Panc1 (cell line): ENCODE results near the gene TMEM150B. TPM values are rescaled to one million over a fixed set of nuclear protein-coding genes. Genes with fewer than 3 reads are reported as not detected.

Source experiments
- ATAC-seq: fragments of 200-7000 bp; cut with Tn5 transposase; 2 replicates; pipeline ENCODE4 v1.9.1; 2020; ENCODE audit warnings: mild to moderate bottlenecking, moderate library complexity
- BruUV-seq: library from RNA; stranded (reverse); fragments of 400-500 nt; replicated peaks from 2 replicates; lab custom pipeline; 2021; lab: Mats Ljungman, UMichigan
- CTCF ChIA-PET: fragments of 300-600 bp; sonication (Branson Sonifier 250); formaldehyde crosslinking; loops from one replicate; lab custom pipeline; 2022; ENCODE audit warnings: antibody characterized with exemption; lab: Charles Lee
- POLR2A ChIA-PET: fragments of 300-600 bp; sonication (Branson Sonifier 250); formaldehyde crosslinking; loops from one replicate; lab custom pipeline; 2022; ENCODE audit warnings: antibody characterized with exemption; lab: Charles Lee
- DNase-seq: peaks from one replicate; pipeline ENCODE4 v3.0.0-alpha.2; 2010; ENCODE audit warnings: low read depth, low spot score
- H3K27ac ChIP-seq: 2 replicates; pipeline ENCODE4 v1.5.1; 2011; ENCODE audit warnings: mild to moderate bottlenecking, low read length, inconsistent platforms
- H3K27me3 ChIP-seq: fragments of 200-500 bp; sonication (Bioruptor generic); 2 replicates; pipeline ENCODE4 v1.6.0; 2014; ENCODE audit warnings: low read length, inconsistent platforms; ENCODE audit not compliant: control insufficient read depth, insufficient read depth
- H3K36me3 ChIP-seq: fragments of 200-500 bp; sonication (Bioruptor generic); 2 replicates; pipeline ENCODE4 v1.5.1; 2014; ENCODE audit warnings: inconsistent platforms, mild to moderate bottlenecking, low read length, moderate library complexity; ENCODE audit not compliant: control insufficient read depth, insufficient read depth
- H3K4me1 ChIP-seq: 2 replicates; pipeline ENCODE4 v1.5.1; 2011; ENCODE audit warnings: inconsistent platforms, mild to moderate bottlenecking, low read length, moderate library complexity; ENCODE audit not compliant: control insufficient read depth, insufficient read depth
- H3K4me3 ChIP-seq, 2 experiments: 2 replicates each; pipeline ENCODE4 v1.5.1; 2011 to 2012; ENCODE audit warnings: low read depth in 2 of 2, low read length in 2 of 2, mild to moderate bottlenecking in 2 of 2, inconsistent platforms in 1 of 2, moderate library complexity in 1 of 2
- H3K9me3 ChIP-seq: fragments of 200-500 bp; sonication (Bioruptor generic); 2 replicates; pipeline ENCODE4 v1.5.1; 2014; ENCODE audit warnings: low read depth, mild to moderate bottlenecking, inconsistent platforms, low read length, moderate library complexity; ENCODE audit not compliant: control insufficient read depth, insufficient read depth
- POLR2AphosphoS5 ChIP-seq: IDR thresholded peaks from 2 replicates; pipeline ENCODE4 v1.6.1; 2012; ENCODE audit warnings: mild to moderate bottlenecking, low read depth, low read length, moderate library complexity
- SIN3A ChIP-seq: IDR thresholded peaks from 2 replicates; pipeline ENCODE4 v1.6.1; 2012; ENCODE audit warnings: low read depth, mild to moderate bottlenecking, low read length, moderate library complexity, borderline replicate concordance; ENCODE audit not compliant: insufficient read depth
- TCF7L2 ChIP-seq: IDR thresholded peaks from 2 replicates; pipeline ENCODE4 v1.6.1; 2011; ENCODE audit warnings: mild to moderate bottlenecking, low read depth, low read length, inconsistent platforms
- in situ Hi-C: cut with HindIII; loops from 2 replicates; pipeline ENCODE4 v1.10.0; 2016; ENCODE audit warnings: low sequenced_read_pairs, low pct_unique_long_range_greater_than_20kb
- intact Hi-C: fragments of 100-400 bp; cut with micrococcal nuclease; formaldehyde crosslinking; loops from one replicate; pipeline ENCODE4 v1.10.0; 2022; ENCODE audit not compliant: unreplicated experiment
- total RNA-seq: library from RNA; stranded (reverse); gene quantifications from one replicate; pipeline ENCODE4 v1.2.1, GENCODE V29; 2021; ENCODE audit not compliant: unreplicated experiment
- TF ChIP-seq, protein P1 (sequence below): fragments of 450-650 bp; IDR thresholded peaks from 2 replicates; pipeline ENCODE4 v1.5.1; 2017; ENCODE audit warnings: mild to moderate bottlenecking
- TF ChIP-seq, protein P2 (sequence below), 2 experiments: IDR thresholded peaks; 2 replicates each; pipeline ENCODE4 v1.6.1; 2011 to 2012; ENCODE audit warnings: low read depth in 2 of 2, control low read depth in 1 of 2, low read length in 1 of 2, mild to moderate bottlenecking in 1 of 2, moderate library complexity in 1 of 2; ENCODE audit not compliant: insufficient read depth in 1 of 2

The TMEM150B gene
- total RNA-seq, 1 experiment from 2014 or later, result not detected

DNA sequence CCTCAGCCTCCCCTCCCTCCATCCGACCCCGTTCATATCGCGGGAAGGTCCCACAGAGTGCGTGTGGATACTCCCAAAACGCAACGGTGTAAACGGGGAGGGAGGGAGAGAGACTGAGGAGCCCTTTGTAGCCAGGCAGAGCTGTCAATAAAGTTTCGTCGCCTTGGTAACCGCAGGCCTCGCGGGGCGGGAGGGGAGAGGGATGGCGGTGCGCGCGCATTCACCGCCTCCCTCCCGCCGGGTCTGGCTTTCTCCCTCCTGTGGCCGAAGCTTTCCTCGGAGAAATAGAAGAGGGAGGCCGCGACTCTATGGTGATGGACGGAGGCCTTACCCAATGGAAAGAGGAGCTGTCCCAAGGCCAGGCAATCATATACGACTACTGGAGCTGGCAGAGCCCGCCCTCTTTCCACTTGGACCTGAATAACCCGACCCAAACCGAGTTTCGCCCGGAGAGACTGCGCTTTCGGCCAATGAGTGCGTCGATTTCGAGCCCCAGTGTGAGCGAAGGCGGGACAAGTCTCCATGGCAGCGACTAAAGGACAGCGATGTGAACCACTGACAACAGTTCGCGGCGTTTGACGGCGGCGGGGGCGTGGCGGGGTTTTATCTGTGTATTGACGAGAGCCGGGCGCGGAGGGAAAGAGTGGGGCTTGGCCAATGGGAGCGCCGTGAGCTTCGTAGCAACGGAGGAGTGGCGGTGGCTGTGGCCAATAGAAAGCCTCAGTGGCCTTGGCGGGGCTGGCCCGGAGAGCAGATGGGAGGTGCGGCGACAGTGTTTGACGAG lies 14.2 kb upstream of the TMEM150B start, which contains the start of gene KMT5C:
Gene KMT5C (plus strand): TSS at position 772 of the 784 bp plus-strand sequence. CDS start 2,061 bp downstream, outside the sequence.
- TF ChIP-seq POLR2AphosphoS5 (peak; percentile 59), SIN3A (0 out of 2 replicates have a peak, but pooled peaks have one; percentile 23), TCF7L2 (peak; percentile 82)
- TF ChIP-seq, protein P1, sequence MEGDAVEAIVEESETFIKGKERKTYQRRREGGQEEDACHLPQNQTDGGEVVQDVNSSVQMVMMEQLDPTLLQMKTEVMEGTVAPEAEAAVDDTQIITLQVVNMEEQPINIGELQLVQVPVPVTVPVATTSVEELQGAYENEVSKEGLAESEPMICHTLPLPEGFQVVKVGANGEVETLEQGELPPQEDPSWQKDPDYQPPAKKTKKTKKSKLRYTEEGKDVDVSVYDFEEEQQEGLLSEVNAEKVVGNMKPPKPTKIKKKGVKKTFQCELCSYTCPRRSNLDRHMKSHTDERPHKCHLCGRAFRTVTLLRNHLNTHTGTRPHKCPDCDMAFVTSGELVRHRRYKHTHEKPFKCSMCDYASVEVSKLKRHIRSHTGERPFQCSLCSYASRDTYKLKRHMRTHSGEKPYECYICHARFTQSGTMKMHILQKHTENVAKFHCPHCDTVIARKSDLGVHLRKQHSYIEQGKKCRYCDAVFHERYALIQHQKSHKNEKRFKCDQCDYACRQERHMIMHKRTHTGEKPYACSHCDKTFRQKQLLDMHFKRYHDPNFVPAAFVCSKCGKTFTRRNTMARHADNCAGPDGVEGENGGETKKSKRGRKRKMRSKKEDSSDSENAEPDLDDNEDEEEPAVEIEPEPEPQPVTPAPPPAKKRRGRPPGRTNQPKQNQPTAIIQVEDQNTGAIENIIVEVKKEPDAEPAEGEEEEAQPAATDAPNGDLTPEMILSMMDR, result no peak
- CTCF ChIA-PET, result interaction anchor here (0.5 to 2.4 kb wide), 8 partner anchors 9 to 285 kb away, joined by 3 to 16 read pairs (median 4); partner anchors contain the start of genes RPL28 and ZNF784
- peaks cover 16% of the 10 kb centered on the region for H3K4me1 ChIP-seq
- DNase-seq, result peak; percentile 100
- no peaks in the 10 kb centered on the region for H3K36me3 ChIP-seq
- no TSS peak for BruUV-seq
- peak within 1 kb of the TSS; percentile 98 for H3K27ac ChIP-seq
- peak; percentile 92 for ATAC-seq
- POLR2A ChIA-PET, result interaction anchor here (0.6 to 1.5 kb wide), 15 partner anchors 9 to 311 kb away, joined by 3 to 24 read pairs (median 6); partner anchors contain the start of genes PPP6R1 and TMEM238
- H3K4me3 ChIP-seq, result peak within 1 kb of the TSS; percentile 73 to 87
- intact Hi-C loops (no loop called here), in situ Hi-C loops (no loop called here)
- H3K9me3 ChIP-seq, result no peaks in the 10 kb centered on the region
- no peaks in the 10 kb centered on the region for H3K27me3 ChIP-seq

DNA sequence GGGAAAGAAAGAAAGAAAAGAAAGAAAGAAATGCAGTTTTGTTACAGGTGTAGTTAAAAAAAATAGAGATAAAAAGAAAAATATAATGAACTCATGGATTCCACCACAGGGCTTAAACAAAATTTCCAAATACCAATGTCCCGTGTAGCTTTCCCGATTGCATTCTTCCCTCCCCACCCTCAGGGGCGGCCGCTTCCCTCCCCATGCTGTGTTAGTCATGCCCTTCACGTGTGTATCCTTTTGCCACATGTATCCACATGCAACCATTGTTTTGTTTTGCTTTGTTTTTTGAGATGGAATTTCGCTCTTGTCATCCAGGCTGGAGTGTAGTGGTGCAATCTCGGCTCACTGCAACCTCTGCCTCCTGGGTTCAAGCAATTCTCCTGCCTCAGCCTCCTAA lies 11.0 kb upstream of the TMEM150B start:
- no peaks in the 10 kb centered on the region for H3K36me3 ChIP-seq
- POLR2A ChIA-PET, result interaction anchor here (0.7 kb wide), 1 partner anchor 43 kb away, joined by 6 read pairs; no protein-coding TSS in a partner anchor

More for the DNA sequence above, 11.0 kb upstream of the TMEM150B start:
- no peaks in the 10 kb centered on the region for H3K27me3 ChIP-seq
- TF ChIP-seq, protein P2, sequence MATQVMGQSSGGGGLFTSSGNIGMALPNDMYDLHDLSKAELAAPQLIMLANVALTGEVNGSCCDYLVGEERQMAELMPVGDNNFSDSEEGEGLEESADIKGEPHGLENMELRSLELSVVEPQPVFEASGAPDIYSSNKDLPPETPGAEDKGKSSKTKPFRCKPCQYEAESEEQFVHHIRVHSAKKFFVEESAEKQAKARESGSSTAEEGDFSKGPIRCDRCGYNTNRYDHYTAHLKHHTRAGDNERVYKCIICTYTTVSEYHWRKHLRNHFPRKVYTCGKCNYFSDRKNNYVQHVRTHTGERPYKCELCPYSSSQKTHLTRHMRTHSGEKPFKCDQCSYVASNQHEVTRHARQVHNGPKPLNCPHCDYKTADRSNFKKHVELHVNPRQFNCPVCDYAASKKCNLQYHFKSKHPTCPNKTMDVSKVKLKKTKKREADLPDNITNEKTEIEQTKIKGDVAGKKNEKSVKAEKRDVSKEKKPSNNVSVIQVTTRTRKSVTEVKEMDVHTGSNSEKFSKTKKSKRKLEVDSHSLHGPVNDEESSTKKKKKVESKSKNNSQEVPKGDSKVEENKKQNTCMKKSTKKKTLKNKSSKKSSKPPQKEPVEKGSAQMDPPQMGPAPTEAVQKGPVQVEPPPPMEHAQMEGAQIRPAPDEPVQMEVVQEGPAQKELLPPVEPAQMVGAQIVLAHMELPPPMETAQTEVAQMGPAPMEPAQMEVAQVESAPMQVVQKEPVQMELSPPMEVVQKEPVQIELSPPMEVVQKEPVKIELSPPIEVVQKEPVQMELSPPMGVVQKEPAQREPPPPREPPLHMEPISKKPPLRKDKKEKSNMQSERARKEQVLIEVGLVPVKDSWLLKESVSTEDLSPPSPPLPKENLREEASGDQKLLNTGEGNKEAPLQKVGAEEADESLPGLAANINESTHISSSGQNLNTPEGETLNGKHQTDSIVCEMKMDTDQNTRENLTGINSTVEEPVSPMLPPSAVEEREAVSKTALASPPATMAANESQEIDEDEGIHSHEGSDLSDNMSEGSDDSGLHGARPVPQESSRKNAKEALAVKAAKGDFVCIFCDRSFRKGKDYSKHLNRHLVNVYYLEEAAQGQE (IDR thresholded peaks at IDR 0.05; ENCODE audit: insufficient read depth in 1 of 2, low read depth in 2 of 2, low read length in 1 of 2), result no peak
- TF ChIP-seq TCF7L2, result no peak
- TF ChIP-seq SIN3A, result no peak
- TF ChIP-seq, protein P1, result no peak
- TF ChIP-seq POLR2AphosphoS5, result no peak
- in situ Hi-C loops, result no loop called here
- intact Hi-C loops, result no loop called here
- H3K9me3 ChIP-seq, result no peaks in the 10 kb centered on the region
- ATAC-seq, result no peak
- CTCF ChIA-PET, result interaction anchor here (0.7 kb wide), 1 partner anchor 77 kb away, joined by 13 read pairs; the partner anchor contains the start of gene PPP6R1
- DNase-seq, result no peak
- H3K4me3 ChIP-seq, result no peak overlapping the region
- H3K27ac ChIP-seq, result no peak overlapping the region
- H3K4me1 ChIP-seq, result peaks cover 13% of the 10 kb centered on the region
- BruUV-seq, result no TSS peak
